ENCODE data around the gene PIEZO2. TPM values are rescaled to one million over a fixed set of nuclear protein-coding genes. Genes with fewer than 3 reads are reported as not detected.

PIEZO2 gene
- total and polyA plus RNA-seq, 2 of the 8 experiments (the other 6 are each of a cell fraction or from before 2014, with no cell fraction given) = 4.7 to 16.5 TPM

GRCh38 chr18:11113046-11113548 lies 36.3 kb downstream of the PIEZO2 start:
- H2BK120ac ChIP-seq (replicated peaks; ENCODE audit: low read depth, low read length) = no peak overlapping the region
- H3K9me3 ChIP-seq (ENCODE audit: insufficient read depth in 2 of 2, low read depth in 1 of 2, low read length in 1 of 2) = no peaks in the 10 kb centered on the region; a peak in 1 of 4 replicates
- H3K4me2 ChIP-seq (ENCODE audit: insufficient read depth in 1 of 2, low read depth in 2 of 2, low read length in 2 of 2) = no peak overlapping the region
- no peaks in the 10 kb centered on the region for H4K20me1 ChIP-seq (replicated peaks in 1 of 2; ENCODE audit: control insufficient read depth in 1 of 2, insufficient read depth in 2 of 2, low read length in 2 of 2)
- no peak overlapping the region for H2BK12ac ChIP-seq (ENCODE audit: low read depth, low read length)
- no peaks in the 10 kb centered on the region for H3K4me1 ChIP-seq (replicated peaks in 1 of 4; ENCODE audit: control insufficient read depth in 3 of 4, insufficient read depth in 4 of 4, low read length in 3 of 4)
- H3K4ac ChIP-seq (replicated peaks; ENCODE audit: insufficient read length, low read depth, low read length) = no peak overlapping the region
- no peak for DNase-seq (ENCODE audit: low read depth in 1 of 2, low spot score in 2 of 2)
- no peaks in the 10 kb centered on the region for H3K23me2 ChIP-seq (ENCODE audit: low read depth, low read length)
- no peak for TF ChIP-seq EGR1 (IDR thresholded peaks at IDR 0.05; ENCODE audit: borderline replicate concordance, low read depth, low read length)
- no peak for TF ChIP-seq CHD2 (IDR thresholded peaks at IDR 0.05; ENCODE audit: low read length)
- no peak for TF ChIP-seq SP4 (IDR thresholded peaks at IDR 0.05; ENCODE audit: low read length)
- no peak for TF ChIP-seq FOSL1 (IDR thresholded peaks at IDR 0.05; ENCODE audit: insufficient read depth, low read depth, low read length)
- TF ChIP-seq NRF1 (IDR thresholded peaks at IDR 0.05; ENCODE audit: low read depth, low read length) = no peak
- no peak for TF ChIP-seq YY1 (IDR thresholded peaks at IDR 0.05; ENCODE audit: low read depth, low read length)
- no peaks in the 10 kb centered on the region; the same call in 1 of the 2 replicates for H3K79me1 ChIP-seq (ENCODE audit: low read depth, low read length)
- H3K79me2 ChIP-seq (ENCODE audit: control insufficient read depth in 1 of 2, insufficient read depth in 2 of 2, low read length in 2 of 2) = no peaks in the 10 kb centered on the region
- H2AFZ ChIP-seq (ENCODE audit: low read length) = no peak overlapping the region
- WGBS, 2 experiments (ENCODE audit: extremely low coverage in 1 of 2, insufficient coverage in 1 of 2, insufficient read length in 1 of 2, insufficient replicate concordance in 2 of 2, low coverage in 1 of 2, low lambda C conversion rate in 2 of 2, missing lambda C conversion rate in 1 of 2) = 84% methylated on average over 4 of the region's 4 CpGs; no CpG with 5 or more reads in 1 of the 2 experiments
- no peak overlapping the region for H3K14ac ChIP-seq (ENCODE audit: insufficient read length)
- H3K23ac ChIP-seq (ENCODE audit: insufficient read length) = no peak overlapping the region
- ChIA-PET CTCF (ENCODE audit: partially characterized antibody) (no interaction called here), POLR2A (ENCODE audit: partially characterized antibody) (no interaction called here)
- H4K91ac ChIP-seq (replicated peaks; ENCODE audit: insufficient read length, low read length) = no peak overlapping the region
- H3K36me3 ChIP-seq (ENCODE audit: control insufficient read depth in 2 of 4, insufficient read depth in 4 of 4, low read length in 3 of 4) = no peaks in the 10 kb centered on the region
- H4K8ac ChIP-seq (ENCODE audit: extremely low read depth, insufficient read depth, low read length) = no peak overlapping the region
- H3K4me3 ChIP-seq (ENCODE audit: extremely low read depth in 1 of 4, insufficient read depth in 2 of 4, low read depth in 3 of 4, low read length in 4 of 4) = no peak overlapping the region
- FAIRE-seq = no peak
- no peak overlapping the region for H3K56ac ChIP-seq (replicated peaks; ENCODE audit: insufficient read length, low read depth, low read length)
- H2BK5ac ChIP-seq (ENCODE audit: low read depth, low read length) = no peak overlapping the region
- no peak overlapping the region for H2BK15ac ChIP-seq (ENCODE audit: low read length)
- no peak overlapping the region for H3K9ac ChIP-seq (replicated peaks in 1 of 4; ENCODE audit: extremely low read depth in 1 of 4, low read depth in 3 of 4, low read length in 3 of 4)
- no peak overlapping the region for H2BK20ac ChIP-seq (ENCODE audit: low read length)
- no peaks in the 10 kb centered on the region for H3K27me3 ChIP-seq (replicated peaks in 1 of 4; ENCODE audit: control insufficient read depth in 3 of 4, extremely low read depth in 1 of 4, insufficient read depth in 3 of 4, low read length in 3 of 4)
- no peak overlapping the region for H3K18ac ChIP-seq (ENCODE audit: extremely low read depth, low read length)
- H3K27ac ChIP-seq (ENCODE audit: low read depth, low read length) = no peak overlapping the region
- H2AK5ac ChIP-seq (ENCODE audit: low read depth, low read length) = no peak overlapping the region
- H4K5ac ChIP-seq (ENCODE audit: insufficient read length, low read depth, low read length) = no peak overlapping the region
